K562 (cell line): ENCODE measurements around the gene CACNA2D4. TPM values are rescaled to one million over a fixed set of nuclear protein-coding genes. Genes with fewer than 3 reads are reported as not detected.

Source experiments
- ARID1B ChIP-seq: fragments of 450-650 bp; IDR thresholded peaks from 2 replicates; pipeline ENCODE4 v1.6.1; 2016; ENCODE audit warnings: antibody characterized with exemption, mild to moderate bottlenecking, inconsistent platforms
- CCNT2 ChIP-seq: IDR thresholded peaks from 2 replicates; pipeline ENCODE4 v1.6.1; 2011; ENCODE audit warnings: borderline replicate concordance, low read depth, mild to moderate bottlenecking, moderate library complexity, mixed read lengths, low read length; ENCODE audit not compliant: insufficient read length; ENCODE audit errors: extremely low read depth
- DDX20 ChIP-seq: fragments of 450-650 bp; IDR thresholded peaks from 2 replicates; pipeline ENCODE4 v1.6.1; 2016; ENCODE audit warnings: missing genetic modification characterization, low read depth, mild to moderate bottlenecking, missing compliant biosample characterization, moderate library complexity
- EP300 ChIP-seq: IDR thresholded peaks from 2 replicates; pipeline ENCODE4 v1.6.1; 2012; ENCODE audit warnings: low read length, improper control_type of control experiment
- ETV1 ChIP-seq: fragments of 450-650 bp; conservative IDR thresholded peaks from 2 replicates; pipeline ENCODE4 v1.6.1; 2016; ENCODE audit warnings: missing genetic modification characterization, control low read depth, low read depth, missing compliant biosample characterization
- GABPA ChIP-seq: fragments of 200-800 bp; sonication (Bioruptor generic); conservative IDR thresholded peaks from 2 replicates; pipeline ENCODE4 v1.6.1; 2016; ENCODE audit warnings: low read depth, missing genetic modification characterization, missing compliant biosample characterization
- GABPB1 ChIP-seq: sonication (generic); formaldehyde crosslinking; IDR thresholded peaks from 2 replicates; pipeline ENCODE4 v1.8.0; 2022; ENCODE audit warnings: mild to moderate bottlenecking, missing genetic modification reagents
- KDM1A ChIP-seq, 2 experiments: fragments of 450-650 bp; IDR thresholded peaks; 2 replicates each; pipeline ENCODE4 v1.6.1; 2016; ENCODE audit warnings: mild to moderate bottlenecking in 2 of 2
- MEF2D ChIP-seq: conservative IDR thresholded peaks from 2 replicates; pipeline ENCODE4 v1.6.1; 2016; ENCODE audit warnings: low read depth, missing genetic modification characterization, missing compliant biosample characterization
- SMAD1 ChIP-seq: fragments of 150-350 bp; IDR thresholded peaks from 2 replicates; pipeline ENCODE4 v1.6.1; 2014; ENCODE audit warnings: low read length, low read depth; ENCODE audit not compliant: partially characterized antibody
- TCF3 ChIP-seq: sonication (generic); formaldehyde crosslinking; IDR thresholded peaks from 2 replicates; pipeline ENCODE4 v1.4.0; 2020; ENCODE audit warnings: mild to moderate bottlenecking, missing genetic modification reagents
- ZNF436 ChIP-seq: fragments of 250-450, 450-650 bp; sonication (Bioruptor Pico); formaldehyde crosslinking; IDR thresholded peaks from 2 replicates; pipeline ENCODE4 v1.7.0; 2020; ENCODE audit warnings: mild to moderate bottlenecking
- polyA plus RNA-seq, 8 experiments: library from polyadenylated mRNA; depleted of rRNA in 4 of 8; stranded (reverse) in 5 of 8; unstranded in 3 of 8; fragments of >200 nt; fragmentation: Nextera tagmentation in 2 of 8; fragmentation: Illumina TruSeq in 1 of 8; extraction: Ambion mirVana in 2 of 8; extraction: Trizol in 1 of 8; gene quantifications; 2 replicates each; pipeline versions ENCODE4 v1.2.1 to v1.2.3, GENCODE V29; 2011 to 2014; ENCODE audit warnings: inconsistent platforms in 1 of 8, missing spikeins in 1 of 8
- total RNA-seq, 7 experiments: library from RNA; depleted of rRNA in 6 of 7; stranded (reverse); fragments of >200 nt in 6 of 7; fragmentation: Illumina TruSeq in 2 of 7; extraction: Trizol in 2 of 7; gene quantifications; 2 replicates each; pipeline versions ENCODE4 v1.2.1 to v1.2.3, GENCODE V29; 2011 to 2021; ENCODE audit warnings: low replicate concordance in 1 of 7
- TF ChIP-seq, protein P1 (sequence below): IDR thresholded peaks from 2 replicates; pipeline ENCODE4 v1.6.1; 2011; ENCODE audit warnings: borderline replicate concordance, low read depth, mild to moderate bottlenecking, moderate library complexity, low read length; ENCODE audit not compliant: insufficient read depth, poor library complexity, severe bottlenecking
- TF ChIP-seq, protein P2 (sequence below), 3 experiments: IDR thresholded peaks in 2 of 3; conservative IDR thresholded peaks in 1 of 3; 2 replicates each; pipeline ENCODE4 v1.5.1; 2011 to 2012; ENCODE audit warnings: low read length in 3 of 3, mild to moderate bottlenecking in 3 of 3, control low read depth in 2 of 3, improper control_type of control experiment in 1 of 3, inconsistent platforms in 1 of 3, low read depth in 1 of 3, mixed read lengths in 1 of 3, moderate library complexity in 1 of 3; ENCODE audit not compliant: insufficient read depth in 2 of 3
- TF ChIP-seq, protein P3 (sequence below): fragments of 250-450 bp; sonication (Bioruptor Pico); IDR thresholded peaks from 2 replicates; pipeline ENCODE4 v1.9.0; 2021; ENCODE audit warnings: mild to moderate bottlenecking, inconsistent platforms
- TF ChIP-seq, protein P4 (sequence below): fragments of 250-450 bp; sonication (Bioruptor Pico); IDR thresholded peaks from 2 replicates; pipeline ENCODE4 v1.5.0; 2021; ENCODE audit warnings: mild to moderate bottlenecking, moderate library complexity

Gene CACNA2D4
- total and polyA plus RNA-seq, 9 of the 15 experiments (the other 6 are each of a cell fraction or from before 2014, with no cell fraction given): 0.04 to 0.69 (median 0.40) TPM; not detected in 3

DNA sequence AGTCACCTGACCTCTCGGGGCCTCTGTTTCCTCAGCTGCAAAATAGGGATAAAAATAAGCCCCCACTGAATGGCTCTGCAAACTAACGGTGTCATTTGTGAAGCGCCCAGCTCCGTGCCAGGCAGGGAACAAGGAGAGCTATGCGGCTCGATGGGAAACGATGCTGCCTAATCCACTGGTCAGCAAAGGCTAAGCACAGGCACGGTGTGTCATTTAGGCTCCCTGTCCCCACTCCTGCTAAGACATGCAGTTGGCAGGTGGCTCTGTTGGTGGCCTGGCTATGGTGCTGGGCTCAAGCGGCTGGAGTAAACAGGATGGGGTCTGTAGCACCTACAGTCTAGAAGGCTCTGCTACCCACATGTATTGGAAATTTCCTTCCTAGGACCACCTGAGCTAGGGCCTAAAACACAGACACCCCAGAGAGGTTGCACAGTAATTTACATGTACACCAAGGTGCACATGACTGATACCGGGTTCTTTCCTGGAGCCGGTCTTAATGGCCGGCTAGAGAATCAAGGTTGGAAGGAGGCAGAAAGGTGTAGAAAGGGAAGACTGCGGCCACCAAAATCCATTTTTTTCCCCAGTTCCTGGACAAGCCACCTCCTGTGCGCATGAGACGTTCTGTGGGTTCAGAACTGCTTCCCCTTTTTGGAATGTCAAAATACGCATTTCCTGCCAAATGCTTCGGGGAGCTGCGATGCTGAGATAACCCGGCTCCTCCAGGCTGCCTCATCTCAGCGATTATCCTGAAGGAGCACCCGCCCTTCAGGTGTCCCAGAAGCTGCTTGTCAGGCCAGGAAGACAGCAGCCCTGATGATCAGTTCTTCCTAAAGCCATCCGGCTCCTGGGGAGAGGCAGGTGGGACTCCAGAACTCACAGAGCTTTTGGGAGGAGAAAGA lies 1.0 kb downstream of the CACNA2D4 start (continued):
- TF ChIP-seq, protein P1, sequence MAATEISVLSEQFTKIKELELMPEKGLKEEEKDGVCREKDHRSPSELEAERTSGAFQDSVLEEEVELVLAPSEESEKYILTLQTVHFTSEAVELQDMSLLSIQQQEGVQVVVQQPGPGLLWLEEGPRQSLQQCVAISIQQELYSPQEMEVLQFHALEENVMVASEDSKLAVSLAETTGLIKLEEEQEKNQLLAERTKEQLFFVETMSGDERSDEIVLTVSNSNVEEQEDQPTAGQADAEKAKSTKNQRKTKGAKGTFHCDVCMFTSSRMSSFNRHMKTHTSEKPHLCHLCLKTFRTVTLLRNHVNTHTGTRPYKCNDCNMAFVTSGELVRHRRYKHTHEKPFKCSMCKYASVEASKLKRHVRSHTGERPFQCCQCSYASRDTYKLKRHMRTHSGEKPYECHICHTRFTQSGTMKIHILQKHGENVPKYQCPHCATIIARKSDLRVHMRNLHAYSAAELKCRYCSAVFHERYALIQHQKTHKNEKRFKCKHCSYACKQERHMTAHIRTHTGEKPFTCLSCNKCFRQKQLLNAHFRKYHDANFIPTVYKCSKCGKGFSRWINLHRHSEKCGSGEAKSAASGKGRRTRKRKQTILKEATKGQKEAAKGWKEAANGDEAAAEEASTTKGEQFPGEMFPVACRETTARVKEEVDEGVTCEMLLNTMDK: no peak
- TF ChIP-seq ETV1 (tag): no peak
- no peak for TF ChIP-seq KDM1A (IDR thresholded peaks at IDR 0.05)
- peak; percentile 62 for TF ChIP-seq GABPA (tag)
- TF ChIP-seq CCNT2: peak; percentile 16
- no peak for TF ChIP-seq ZNF436 (CRISPR knock-in tag)
- no peak for TF ChIP-seq MEF2D (tag)
- no peak for TF ChIP-seq DDX20 (tag)
- TF ChIP-seq EP300: peak; percentile 44; the same call in 1 of the 2 replicates
- no peak for TF ChIP-seq SMAD1
- peak; percentile 74 for TF ChIP-seq ARID1B
- no peak for TF ChIP-seq GABPB1 (CRISPR knock-in tag)
- TF ChIP-seq, protein P2, sequence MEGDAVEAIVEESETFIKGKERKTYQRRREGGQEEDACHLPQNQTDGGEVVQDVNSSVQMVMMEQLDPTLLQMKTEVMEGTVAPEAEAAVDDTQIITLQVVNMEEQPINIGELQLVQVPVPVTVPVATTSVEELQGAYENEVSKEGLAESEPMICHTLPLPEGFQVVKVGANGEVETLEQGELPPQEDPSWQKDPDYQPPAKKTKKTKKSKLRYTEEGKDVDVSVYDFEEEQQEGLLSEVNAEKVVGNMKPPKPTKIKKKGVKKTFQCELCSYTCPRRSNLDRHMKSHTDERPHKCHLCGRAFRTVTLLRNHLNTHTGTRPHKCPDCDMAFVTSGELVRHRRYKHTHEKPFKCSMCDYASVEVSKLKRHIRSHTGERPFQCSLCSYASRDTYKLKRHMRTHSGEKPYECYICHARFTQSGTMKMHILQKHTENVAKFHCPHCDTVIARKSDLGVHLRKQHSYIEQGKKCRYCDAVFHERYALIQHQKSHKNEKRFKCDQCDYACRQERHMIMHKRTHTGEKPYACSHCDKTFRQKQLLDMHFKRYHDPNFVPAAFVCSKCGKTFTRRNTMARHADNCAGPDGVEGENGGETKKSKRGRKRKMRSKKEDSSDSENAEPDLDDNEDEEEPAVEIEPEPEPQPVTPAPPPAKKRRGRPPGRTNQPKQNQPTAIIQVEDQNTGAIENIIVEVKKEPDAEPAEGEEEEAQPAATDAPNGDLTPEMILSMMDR (IDR thresholded peaks at IDR 0.05 in 2 of 3, conservative IDR thresholded peaks at IDR 0.05 in 1 of 3; ENCODE audit: insufficient read depth in 2 of 3, low read depth in 1 of 3, low read length in 3 of 3): no peak
- TF ChIP-seq TCF3 (CRISPR knock-in tag): peak; percentile 78
- TF ChIP-seq, protein P3, sequence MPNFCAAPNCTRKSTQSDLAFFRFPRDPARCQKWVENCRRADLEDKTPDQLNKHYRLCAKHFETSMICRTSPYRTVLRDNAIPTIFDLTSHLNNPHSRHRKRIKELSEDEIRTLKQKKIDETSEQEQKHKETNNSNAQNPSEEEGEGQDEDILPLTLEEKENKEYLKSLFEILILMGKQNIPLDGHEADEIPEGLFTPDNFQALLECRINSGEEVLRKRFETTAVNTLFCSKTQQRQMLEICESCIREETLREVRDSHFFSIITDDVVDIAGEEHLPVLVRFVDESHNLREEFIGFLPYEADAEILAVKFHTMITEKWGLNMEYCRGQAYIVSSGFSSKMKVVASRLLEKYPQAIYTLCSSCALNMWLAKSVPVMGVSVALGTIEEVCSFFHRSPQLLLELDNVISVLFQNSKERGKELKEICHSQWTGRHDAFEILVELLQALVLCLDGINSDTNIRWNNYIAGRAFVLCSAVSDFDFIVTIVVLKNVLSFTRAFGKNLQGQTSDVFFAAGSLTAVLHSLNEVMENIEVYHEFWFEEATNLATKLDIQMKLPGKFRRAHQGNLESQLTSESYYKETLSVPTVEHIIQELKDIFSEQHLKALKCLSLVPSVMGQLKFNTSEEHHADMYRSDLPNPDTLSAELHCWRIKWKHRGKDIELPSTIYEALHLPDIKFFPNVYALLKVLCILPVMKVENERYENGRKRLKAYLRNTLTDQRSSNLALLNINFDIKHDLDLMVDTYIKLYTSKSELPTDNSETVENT: no peak
- TF ChIP-seq, protein P4, sequence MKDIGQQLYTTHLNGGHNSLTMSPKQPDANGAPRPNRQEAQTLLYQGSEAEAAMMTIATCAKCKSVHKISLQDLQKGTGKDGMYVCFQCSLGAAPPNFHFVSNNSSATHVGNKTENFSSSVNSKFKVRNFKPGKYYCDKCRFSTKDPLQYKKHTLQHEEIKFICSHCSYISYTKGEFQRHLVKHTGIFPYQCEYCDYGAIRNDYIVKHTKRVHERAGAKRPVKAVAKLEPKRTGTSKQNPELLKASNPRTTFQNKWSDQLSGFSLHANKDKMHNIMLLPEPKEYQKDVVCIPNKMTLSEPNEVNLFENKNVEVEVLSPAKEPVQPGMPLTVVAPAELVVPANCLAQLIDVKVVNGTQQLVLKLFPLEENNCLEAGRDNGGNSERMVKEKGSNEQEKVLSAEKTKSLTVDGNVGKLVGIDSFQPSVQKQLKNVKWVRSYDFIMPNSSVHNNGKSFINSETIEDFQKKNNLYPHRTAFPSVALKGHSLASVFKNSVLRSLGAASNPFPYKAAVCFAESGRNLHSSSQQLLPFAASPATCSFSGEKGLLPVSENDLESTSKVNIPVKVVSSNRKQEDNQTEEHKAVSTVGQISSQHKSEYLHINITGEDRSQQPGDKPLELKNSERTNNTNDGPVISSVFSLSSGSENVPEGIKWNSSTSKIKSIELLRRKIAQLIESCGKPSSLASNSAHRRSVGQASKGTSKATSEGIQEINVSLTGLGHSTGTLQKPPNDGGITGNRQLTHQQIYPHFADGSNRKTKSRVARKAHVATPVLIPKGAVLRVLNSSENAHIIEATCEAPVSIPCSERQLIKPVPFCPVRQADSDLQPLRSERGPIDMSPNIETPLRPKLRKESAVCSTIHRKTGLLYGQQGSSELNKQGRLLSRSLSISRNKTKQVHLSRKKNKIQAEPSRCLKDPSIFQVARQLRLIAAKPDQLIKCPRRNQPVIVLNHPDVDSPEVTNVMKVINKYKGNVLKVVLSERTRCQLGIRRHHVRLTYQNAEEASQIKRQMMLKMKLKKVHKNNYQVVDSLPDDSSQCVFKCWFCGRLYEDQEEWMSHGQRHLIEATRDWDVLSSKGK (CRISPR knock-in tag): no peak
